Spleen (tissue), 11 donors: ENCODE data around the gene CCDC174. TPM values are rescaled to one million over a fixed set of nuclear protein-coding genes. Genes with fewer than 3 reads are reported as not detected.

Experiments used
- DNase-seq: peaks from one replicate; pipeline ENCODE4 v3.0.0-alpha.2; 2020
- H3K27ac ChIP-seq, 8 donors: fragments of 200-600 bp; sonication (generic) in 7 of 8; 1 replicate in 4 of 8; 2 replicates in 4 of 8; pipeline versions ENCODE4 v1.5.0 to v1.8.0; 2016 to 2021; ENCODE audit warnings: inconsistent platforms in 4 of 8, mild to moderate bottlenecking in 4 of 8, moderate library complexity in 1 of 8
- H3K27me3 ChIP-seq, 7 donors: fragments of 200-600 bp; sonication (generic) in 6 of 7; replicated peaks in 1 of 7; 1 replicate in 4 of 7; 2 replicates in 3 of 7; pipeline versions ENCODE4 v1.5.0 to v1.8.0; 2016 to 2021; ENCODE audit warnings: inconsistent platforms in 3 of 7, mild to moderate bottlenecking in 1 of 7
- H3K36me3 ChIP-seq, 6 donors: fragments of 200-600 bp; sonication (generic) in 5 of 6; 1 replicate in 4 of 6; 2 replicates in 2 of 6; pipeline versions ENCODE4 v1.5.0 to v1.8.0; 2016 to 2021; ENCODE audit warnings: inconsistent platforms in 2 of 6
- H3K4me1 ChIP-seq, 6 donors: fragments of 200-600 bp; sonication (generic) in 5 of 6; 1 replicate in 3 of 6; 2 replicates in 3 of 6; pipeline versions ENCODE4 v1.5.0 to v1.8.0; 2016 to 2021; ENCODE audit warnings: inconsistent platforms in 3 of 6
- H3K4me3 ChIP-seq, 8 donors: fragments of 200-600 bp; sonication (generic) in 7 of 8; 1 replicate in 4 of 8; 2 replicates in 4 of 8; pipeline versions ENCODE4 v1.5.0 to v1.8.0; 2016 to 2021; ENCODE audit warnings: inconsistent platforms in 4 of 8, mild to moderate bottlenecking in 4 of 8, moderate library complexity in 2 of 8
- H3K9me3 ChIP-seq, 8 donors: fragments of 200-600 bp; sonication (generic) in 7 of 8; 1 replicate in 4 of 8; 2 replicates in 4 of 8; pipeline versions ENCODE4 v1.5.0 to v1.8.0; 2016 to 2021; ENCODE audit warnings: inconsistent platforms in 4 of 8
- POLR2A ChIP-seq, 3 donors: fragments of 450-650 bp; IDR thresholded peaks; one replicate each; pipeline ENCODE4 v1.5.1; 2017; ENCODE audit warnings: antibody characterized with exemption in 3 of 3, mild to moderate bottlenecking in 1 of 3
- POLR2AphosphoS5 ChIP-seq, 3 donors: sonication (generic); formaldehyde crosslinking; IDR thresholded peaks; one replicate each; pipeline ENCODE4 v1.5.1; 2017; ENCODE audit warnings: antibody characterized with exemption in 3 of 3
- whole genome bisulfite sequencing, 5 donors: extraction: QIAGEN DNeasy Blood & Tissue Kit in 3 of 5; methylation state at CpG; one replicate each; pipeline versions ENCODE4 v1.1.5 to v1.1.7; 2013 to 2018; 5-methylcytosine and 5-hydroxymethylcytosine counted together
- intact Hi-C: fragments of 100-400 bp; cut with DNase I; formaldehyde crosslinking; loops from one replicate; pipeline ENCODE4 v1.15.0; 2023; ENCODE audit warnings: low total_unique reads
- polyA plus RNA-seq, 3 donors: library from polyadenylated mRNA; stranded (reverse); fragments of 200-250 nt; gene quantifications; one replicate each; pipeline ENCODE4 v1.2.1, GENCODE V29; 2013
- total RNA-seq, 7 donors: library from RNA; depleted of rRNA in 3 of 7; stranded (reverse); fragments of >200 nt in 3 of 7; fragmentation: NEBNext Ultra II Directional in 4 of 7; extraction: Animal tissue kit (Norgen Biotek cat#: 25700) in 4 of 7; gene quantifications; one replicate each; pipeline versions ENCODE4 v1.1.0 to v1.2.1, GENCODE V29; 2016 to 2021
- TF ChIP-seq, protein P1 (sequence below), 11 experiments: fragments of 200-600 bp in 7 of 11; fragments of 450-650 bp in 4 of 11; sonication (generic) in 4 of 11; IDR thresholded peaks in 8 of 11; conservative IDR thresholded peaks in 3 of 11; 1 replicate in 7 of 11; 2 replicates in 4 of 11; pipeline versions ENCODE4 v1.4.0 to v1.8.0; 2016 to 2021; ENCODE audit warnings: antibody characterized with exemption in 11 of 11, inconsistent platforms in 4 of 11, mild to moderate bottlenecking in 1 of 11
- donor health status: healthy with polysubstance abuse.
- donor health status: DM: no; HTN: no; CAD: no; lungs with moderate emphysema.
- donor health status: DM: no; HTN: no; CAD: no.
- donor health status: Bipolar disorder and iron deficiency.
- donor health status: healthy.
- donor health status: DM: no; HTN: no; CAD: no.
- donor health status: DM: yes; HTN: yes; CAD: no.

Gene CCDC174
- total and polyA plus RNA-seq, 10 donors = 14.0 to 41.0 (median 29.2) TPM

DNA sequence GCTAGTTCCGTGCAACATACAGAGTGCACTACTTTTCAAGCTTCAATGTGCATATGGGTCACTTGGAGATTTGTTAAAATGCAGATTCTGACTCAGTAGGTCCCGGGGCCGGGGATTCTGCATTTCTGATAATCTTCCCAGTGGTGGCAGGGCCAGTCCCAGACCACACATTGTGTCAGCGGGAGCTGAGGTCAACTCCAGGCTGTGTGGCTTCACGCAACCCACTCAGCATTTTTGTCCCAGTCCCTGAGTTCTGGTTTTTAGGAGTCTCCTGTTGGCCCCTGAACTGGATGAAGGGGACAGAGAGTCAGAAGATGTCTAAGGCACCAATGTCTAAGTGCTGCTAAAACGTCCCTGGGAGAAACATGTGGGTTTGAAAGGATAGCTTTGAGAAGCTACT lies 26.1 kb upstream of the CCDC174 start:
- WGBS, 5 donors = 80 to 87% (median 82%) methylated on average over 6 of the region's 6 CpGs
- TF ChIP-seq, protein P1, sequence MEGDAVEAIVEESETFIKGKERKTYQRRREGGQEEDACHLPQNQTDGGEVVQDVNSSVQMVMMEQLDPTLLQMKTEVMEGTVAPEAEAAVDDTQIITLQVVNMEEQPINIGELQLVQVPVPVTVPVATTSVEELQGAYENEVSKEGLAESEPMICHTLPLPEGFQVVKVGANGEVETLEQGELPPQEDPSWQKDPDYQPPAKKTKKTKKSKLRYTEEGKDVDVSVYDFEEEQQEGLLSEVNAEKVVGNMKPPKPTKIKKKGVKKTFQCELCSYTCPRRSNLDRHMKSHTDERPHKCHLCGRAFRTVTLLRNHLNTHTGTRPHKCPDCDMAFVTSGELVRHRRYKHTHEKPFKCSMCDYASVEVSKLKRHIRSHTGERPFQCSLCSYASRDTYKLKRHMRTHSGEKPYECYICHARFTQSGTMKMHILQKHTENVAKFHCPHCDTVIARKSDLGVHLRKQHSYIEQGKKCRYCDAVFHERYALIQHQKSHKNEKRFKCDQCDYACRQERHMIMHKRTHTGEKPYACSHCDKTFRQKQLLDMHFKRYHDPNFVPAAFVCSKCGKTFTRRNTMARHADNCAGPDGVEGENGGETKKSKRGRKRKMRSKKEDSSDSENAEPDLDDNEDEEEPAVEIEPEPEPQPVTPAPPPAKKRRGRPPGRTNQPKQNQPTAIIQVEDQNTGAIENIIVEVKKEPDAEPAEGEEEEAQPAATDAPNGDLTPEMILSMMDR (IDR thresholded peaks at IDR 0.05 in 8 of 11, conservative IDR thresholded peaks at IDR 0.05 in 3 of 11) = no peak
- TF ChIP-seq POLR2A (IDR thresholded peaks at IDR 0.05) (no peak), POLR2AphosphoS5 (IDR thresholded peaks at IDR 0.05) (no peak)
- intact Hi-C loops = no loop called here

DNA sequence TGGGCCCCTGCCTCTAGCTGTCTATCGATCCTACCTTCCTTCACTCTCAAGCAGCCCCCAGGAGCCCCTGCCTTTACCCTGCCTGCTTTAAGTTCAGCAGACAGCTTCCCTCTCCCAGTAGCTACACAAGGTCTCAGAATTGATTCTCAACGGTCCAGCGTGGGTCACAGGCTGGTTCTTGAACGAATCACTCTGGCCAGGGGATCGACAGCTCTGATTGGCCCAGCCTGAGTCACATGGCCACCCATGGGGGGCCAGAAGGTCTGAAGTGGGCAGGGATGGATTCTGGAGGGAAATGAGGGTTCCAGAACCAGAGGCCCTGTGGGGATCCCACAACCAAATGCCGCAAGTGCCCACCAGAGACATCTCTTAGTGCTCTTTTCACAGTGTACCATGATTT lies 23.7 kb upstream of the CCDC174 start:
- H3K36me3 ChIP-seq = no peaks in the 10 kb centered on the region
- intact Hi-C loops = no loop called here
- DNase-seq = no peak
- peaks cover 0 to 9% (median 0%) of the 10 kb centered on the region in 8 donors for H3K9me3 ChIP-seq
- 67 to 90% (median 86%) methylated on average over 5 to 6 of the region's 6 CpGs for WGBS, 5 donors
- no peak overlapping the region for H3K27ac ChIP-seq
- no peak overlapping the region for H3K4me3 ChIP-seq
- no peak for TF ChIP-seq POLR2A (IDR thresholded peaks at IDR 0.05)
- TF ChIP-seq POLR2AphosphoS5 (IDR thresholded peaks at IDR 0.05) = no peak
- TF ChIP-seq, protein P1 (IDR thresholded peaks at IDR 0.05 in 8 of 11, conservative IDR thresholded peaks at IDR 0.05 in 3 of 11) = no peak
- H3K27me3 ChIP-seq = peaks cover 0 to 27% (median 0%) of the 10 kb centered on the region in 7 donors
- no peaks in the 10 kb centered on the region for H3K4me1 ChIP-seq

More for the DNA sequence above, 26.1 kb upstream of the CCDC174 start:
- no peak overlapping the region for H3K27ac ChIP-seq
- peaks cover 0 to 9% (median 0%) of the 10 kb centered on the region in 8 donors for H3K9me3 ChIP-seq
- H3K27me3 ChIP-seq = peaks cover 0 to 27% (median 0%) of the 10 kb centered on the region in 7 donors
- no peak overlapping the region for H3K4me3 ChIP-seq
- DNase-seq = no peak
- no peaks in the 10 kb centered on the region for H3K36me3 ChIP-seq
- H3K4me1 ChIP-seq = no peaks in the 10 kb centered on the region

DNA sequence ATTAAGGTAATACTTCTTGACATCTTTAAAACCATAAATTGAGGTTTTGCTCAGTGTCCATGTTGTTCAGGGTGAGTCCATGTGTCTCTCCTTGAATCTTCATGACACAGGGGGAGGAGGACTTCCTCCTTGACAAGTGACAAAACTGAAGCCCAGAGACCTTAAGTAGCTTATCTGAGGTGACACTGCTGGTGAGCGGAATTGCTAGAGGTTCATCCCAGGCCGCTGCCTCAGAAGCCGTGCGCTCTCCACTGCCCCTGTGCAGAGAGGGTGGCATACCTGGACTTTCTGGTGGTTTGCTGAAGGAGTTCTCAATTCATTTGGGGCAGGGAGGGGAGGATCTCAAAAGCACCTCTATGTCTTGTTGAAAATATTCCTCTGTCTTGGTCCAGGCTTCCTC lies 23.2 kb upstream of the CCDC174 start:
- DNase-seq = no peak
- Histone ChIP-seq H3K9me3 (peaks cover 0 to 9% (median 0%) of the 10 kb centered on the region in 8 donors), H3K36me3 (no peaks in the 10 kb centered on the region), H3K27ac (no peak overlapping the region), H3K27me3 (peaks cover 0 to 27% (median 0%) of the 10 kb centered on the region in 7 donors), H3K4me3 (no peak overlapping the region), H3K4me1 (no peaks in the 10 kb centered on the region)
- intact Hi-C loops = no loop called here
- TF ChIP-seq POLR2A (IDR thresholded peaks at IDR 0.05) (no peak), POLR2AphosphoS5 (IDR thresholded peaks at IDR 0.05) (no peak)
- TF ChIP-seq, protein P1 (IDR thresholded peaks at IDR 0.05 in 8 of 11, conservative IDR thresholded peaks at IDR 0.05 in 3 of 11) = no peak
- 60 to 81% (median 71%) methylated on average over 4 of the region's 4 CpGs for WGBS, 5 donors

DNA sequence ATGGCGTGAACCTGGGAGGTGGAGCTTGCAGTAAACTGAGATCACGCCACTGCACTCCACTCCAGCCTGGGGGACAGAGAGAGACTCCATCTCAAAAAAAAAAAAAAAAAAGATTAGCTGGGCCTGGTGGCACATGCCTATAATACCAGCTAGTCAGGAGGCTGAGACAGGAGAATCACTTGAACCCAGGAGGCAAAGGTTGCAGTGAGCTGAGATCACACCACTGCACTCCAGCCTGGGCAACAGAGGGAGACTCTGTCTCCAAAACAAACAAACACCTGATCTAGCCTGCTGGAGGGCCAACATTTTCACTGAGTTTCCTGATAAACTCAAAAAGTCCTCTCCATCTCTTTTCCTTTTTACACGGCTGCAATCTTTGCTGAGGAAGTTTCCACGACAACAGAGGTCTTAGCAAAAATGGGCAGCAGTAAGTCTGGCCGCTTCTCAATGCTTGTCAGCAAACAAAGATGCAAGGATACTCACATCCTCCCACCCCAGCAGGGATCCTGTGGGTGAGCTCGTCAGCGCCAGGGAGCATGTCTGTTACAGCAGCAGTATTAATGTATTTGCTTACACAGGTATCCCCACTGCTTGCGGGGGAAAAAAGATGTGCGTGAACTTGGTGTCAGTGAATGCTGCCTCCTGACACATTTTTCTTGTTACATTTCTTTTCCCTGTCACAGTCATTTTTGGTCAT lies 21.0 kb upstream of the CCDC174 start:
- no peak overlapping the region for H3K27ac ChIP-seq
- H3K9me3 ChIP-seq = peaks cover 0 to 9% (median 0%) of the 10 kb centered on the region in 8 donors
- no peak overlapping the region for H3K4me3 ChIP-seq
- no peaks in the 10 kb centered on the region for H3K36me3 ChIP-seq
- peaks cover 0 to 39% (median 0%) of the 10 kb centered on the region in 7 donors for H3K27me3 ChIP-seq
- no peaks in the 10 kb centered on the region for H3K4me1 ChIP-seq
- TF ChIP-seq, protein P1 (IDR thresholded peaks at IDR 0.05 in 8 of 11, conservative IDR thresholded peaks at IDR 0.05 in 3 of 11) = no peak
- no peak for TF ChIP-seq POLR2A (IDR thresholded peaks at IDR 0.05)
- no peak for TF ChIP-seq POLR2AphosphoS5 (IDR thresholded peaks at IDR 0.05)
- 81 to 93% (median 85%) methylated on average over 9 of the region's 9 CpGs for WGBS, 5 donors
- intact Hi-C loops = no loop called here
- DNase-seq = no peak
